HG02973 (cell line): ENCODE data around the gene TNS1.

ENCODE experiments used
- ATAC-seq: cut with Tn5 transposase; IDR thresholded peaks from one replicate; pipeline ENCODE4 v1.9.1; 2021; ENCODE audit warnings: moderate library complexity; ENCODE audit not compliant: unreplicated experiment

Gene TNS1

DNA sequence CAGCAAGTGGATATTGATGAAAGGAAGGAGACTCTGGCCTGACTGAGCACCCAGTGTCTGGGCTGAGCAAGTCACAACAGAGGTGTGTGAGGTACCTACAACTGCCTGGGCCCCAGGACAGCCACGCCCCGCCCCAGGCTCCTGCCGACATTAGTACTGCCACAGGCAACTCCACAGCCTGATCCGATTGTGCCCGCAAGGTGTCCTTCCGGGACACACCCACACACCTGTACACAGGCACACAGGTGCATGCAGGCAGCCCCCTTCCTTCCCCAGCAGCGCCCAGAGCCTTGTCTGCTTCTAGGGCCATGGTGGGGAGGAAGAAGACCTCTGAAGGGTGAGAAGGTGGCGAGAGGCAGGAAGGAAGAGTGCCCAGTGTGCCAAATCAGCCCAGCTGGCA lies 83.6 kb downstream of the TNS1 start:
- no peak for ATAC-seq

DNA sequence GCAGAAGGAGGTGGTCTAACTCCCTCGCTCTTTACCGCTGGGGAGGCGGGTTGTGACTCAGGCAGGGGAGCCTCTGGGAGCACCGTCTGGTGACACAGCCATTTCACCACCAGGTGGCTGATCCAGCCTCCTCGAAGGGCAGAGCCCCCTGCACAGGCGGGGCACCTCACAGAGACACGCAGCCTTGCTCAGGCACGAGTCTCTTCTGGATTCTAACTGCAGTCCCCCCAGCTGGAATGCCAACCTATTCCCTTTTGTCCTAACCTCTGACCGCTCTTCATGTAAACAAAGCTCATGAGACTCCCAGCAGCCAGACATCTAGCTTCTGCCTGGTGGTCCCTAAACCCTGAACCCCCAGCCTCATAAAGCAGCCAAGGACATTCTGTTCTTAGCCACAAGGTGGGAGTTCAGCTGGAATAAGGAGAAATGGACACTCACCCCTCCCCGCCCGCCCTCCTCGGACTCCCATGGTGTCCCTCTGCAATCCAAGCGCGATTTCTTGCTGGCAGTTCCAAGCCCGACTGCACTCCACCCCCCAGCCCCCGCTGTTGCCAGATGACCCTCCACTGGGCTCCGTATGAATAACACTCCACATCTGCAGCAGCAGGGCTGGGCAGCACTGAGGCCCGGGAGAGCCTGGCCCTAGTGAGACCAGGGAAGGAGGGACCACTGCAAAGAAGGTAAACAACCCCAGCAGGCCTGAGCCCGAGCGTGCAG lies 84.3 kb downstream of the TNS1 start:
- no peak for ATAC-seq

DNA sequence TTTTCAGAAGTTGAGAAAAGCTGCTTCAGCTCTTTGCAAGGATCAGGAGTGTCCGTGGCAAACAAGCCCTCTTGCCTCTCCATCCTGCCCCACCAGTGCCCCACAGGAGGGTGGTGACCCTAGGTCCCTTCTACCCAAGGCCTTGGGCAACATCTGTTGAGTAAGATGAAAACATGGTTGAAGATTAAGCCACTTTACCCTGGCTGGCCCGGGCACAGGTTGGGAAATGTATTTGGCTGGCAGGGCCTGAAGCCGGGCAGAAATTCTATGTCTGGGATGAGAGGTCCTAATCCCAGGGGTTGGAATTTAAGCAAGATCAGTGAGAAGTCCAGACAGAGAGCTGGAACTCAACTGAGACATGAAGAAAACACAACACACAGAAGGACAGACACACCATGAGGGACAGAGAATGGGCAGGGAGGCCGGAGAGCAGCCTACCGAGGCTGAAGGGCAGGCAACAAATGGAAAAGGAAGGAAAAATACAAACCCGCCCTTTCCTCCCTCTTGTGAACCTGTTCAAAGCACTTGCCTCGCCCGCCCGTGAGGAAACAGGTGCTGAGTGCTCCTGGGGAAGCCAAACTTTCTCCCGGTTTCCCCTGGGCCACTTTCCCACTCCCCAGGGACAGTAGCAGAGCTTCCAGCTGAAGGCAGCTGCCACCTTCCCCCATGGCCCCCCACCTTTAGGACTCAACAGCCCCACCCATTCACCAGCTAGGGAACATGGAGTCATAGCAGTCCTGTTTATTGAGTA lies 86.1 kb downstream of the TNS1 start:
- ATAC-seq: no peak

DNA sequence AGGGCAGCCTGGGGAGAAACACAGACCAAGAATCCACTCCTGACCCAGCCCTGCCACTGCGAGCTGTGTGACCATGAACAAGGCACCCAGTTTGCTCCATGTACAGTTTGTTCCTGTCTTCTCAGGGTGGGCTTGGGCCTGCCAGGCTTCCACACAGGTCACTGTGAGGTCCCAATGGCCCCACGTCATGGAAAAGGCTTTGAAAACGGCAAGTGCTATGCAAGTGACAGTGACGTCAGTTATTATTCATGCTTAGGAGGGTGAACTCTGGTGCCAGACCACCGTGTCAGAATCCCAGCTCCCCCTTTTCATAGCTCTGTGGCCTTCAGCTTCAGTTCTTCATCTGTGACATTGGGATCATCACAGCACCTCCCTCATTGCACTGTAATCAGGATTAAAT lies 87.1 kb downstream of the TNS1 start:
- ATAC-seq: no peak

DNA sequence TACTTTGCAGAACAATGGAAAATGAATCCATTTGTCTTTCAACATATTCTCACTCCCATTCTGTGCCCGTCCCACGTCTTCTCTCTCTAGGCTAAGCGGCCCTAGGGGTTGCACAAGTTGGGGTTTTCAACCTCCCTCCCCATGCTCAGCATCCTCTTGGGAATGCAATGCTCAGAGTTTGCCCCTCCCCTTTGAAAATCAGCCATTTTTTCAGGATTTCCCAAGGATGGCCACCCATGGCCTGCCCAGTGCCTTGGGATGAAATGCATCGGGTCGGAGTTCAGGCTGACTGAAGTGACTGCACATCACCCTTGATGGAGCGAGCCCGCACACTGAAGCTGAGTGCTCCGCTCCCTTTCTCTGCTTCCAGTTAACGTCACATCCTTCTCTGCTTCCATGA lies 87.9 kb downstream of the TNS1 start:
- no peak for ATAC-seq

DNA sequence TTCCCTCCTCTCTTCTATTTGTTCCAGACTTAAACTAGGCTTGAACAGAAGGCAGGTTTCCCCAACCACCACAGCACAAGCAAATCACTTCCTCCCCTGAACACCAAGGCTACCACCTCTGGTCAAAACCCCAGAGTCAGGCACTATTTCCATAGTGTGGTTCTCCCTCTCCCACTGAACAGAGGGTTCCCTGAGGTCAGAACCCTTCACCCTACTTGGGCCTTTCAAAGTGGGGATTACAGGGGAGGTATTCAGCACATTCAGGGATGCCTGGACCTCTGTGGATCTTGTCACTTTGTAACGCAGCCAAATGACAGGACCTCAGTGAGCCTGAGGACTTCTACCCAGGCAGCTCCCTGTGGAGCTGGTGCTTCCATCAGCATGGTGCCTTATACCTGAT lies 88.7 kb downstream of the TNS1 start:
- ATAC-seq: no peak

DNA sequence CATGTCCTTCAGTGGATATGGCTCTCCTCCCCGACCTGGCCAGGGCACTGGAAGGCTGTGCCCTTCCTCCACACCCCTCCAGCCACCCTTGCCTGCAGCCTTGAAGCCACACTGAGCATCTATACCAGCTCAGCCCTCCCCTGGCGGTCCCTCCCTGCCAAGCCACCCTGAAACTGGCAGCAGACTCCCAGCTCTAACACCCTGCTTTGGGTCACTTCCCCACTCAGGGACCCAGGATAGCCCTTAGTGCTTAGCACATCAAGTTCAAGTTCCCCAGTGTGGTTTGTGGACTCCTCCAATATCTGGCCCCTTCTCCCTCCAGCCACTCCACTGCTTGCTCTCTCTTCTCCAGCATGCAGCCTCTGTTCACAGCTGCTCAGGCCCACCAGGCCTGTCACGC lies 89.4 kb downstream of the TNS1 start:
- no peak for ATAC-seq

DNA sequence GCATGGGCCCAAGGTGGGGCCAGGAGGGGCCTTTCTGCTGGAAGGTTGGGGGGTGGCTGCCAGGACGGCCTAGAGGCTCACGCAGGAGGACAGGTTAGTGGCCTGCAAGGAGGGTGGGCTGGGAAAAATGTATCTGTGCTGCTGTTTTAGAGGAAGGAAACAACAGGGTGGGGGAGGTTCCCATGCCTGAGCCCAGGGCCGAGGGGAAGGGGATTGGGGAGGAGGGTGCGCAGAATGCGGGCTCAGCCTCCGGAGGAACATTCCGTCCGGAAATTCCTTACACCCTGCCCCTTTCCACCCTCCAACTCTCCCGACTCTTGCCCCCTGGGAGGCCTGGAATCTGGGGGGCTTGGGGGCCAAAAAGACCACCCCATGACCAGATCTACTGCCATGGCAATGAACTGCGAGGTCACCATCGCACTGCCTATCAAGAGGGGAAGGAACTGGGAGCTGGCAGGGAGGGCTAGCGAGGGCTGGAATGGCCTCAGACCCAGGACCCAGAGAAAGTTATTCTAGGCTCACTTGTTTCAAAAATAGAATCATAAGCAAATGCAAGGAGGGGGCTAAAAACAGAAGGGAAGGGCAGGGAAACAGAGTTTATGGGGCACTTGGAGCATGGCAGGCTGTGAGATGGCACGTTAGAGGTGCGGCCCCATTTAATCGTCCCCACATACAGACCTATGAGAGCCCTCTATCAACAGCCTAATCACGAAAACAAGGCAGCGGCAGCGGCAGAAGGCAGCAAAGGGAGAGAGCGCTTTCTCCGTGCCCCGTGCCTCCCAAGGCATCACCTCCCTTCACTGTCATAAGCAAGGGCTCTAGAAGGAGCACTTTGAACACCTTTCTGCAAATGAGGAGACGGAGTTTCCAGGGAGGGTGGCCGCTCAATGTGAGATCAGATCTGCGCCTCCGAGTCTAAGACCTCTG lies 90.4 kb downstream of the TNS1 start:
- no peak for ATAC-seq

- ATAC-seq: no peak
These were observed 91.3 kb downstream of the TNS1 start for GRCh38 chr2:217911283-217912097.

GRCh38 chr2:217910875-217911212 lies 92.0 kb downstream of the TNS1 start:
- no peak for ATAC-seq

- no peak for ATAC-seq
These were observed 93.5 kb downstream of the TNS1 start for GRCh38 chr2:217909156-217909820.

- no peak for ATAC-seq
These were observed 94.3 kb downstream of the TNS1 start for GRCh38 chr2:217908544-217908943.

GRCh38 chr2:217907266-217907665 lies 95.5 kb downstream of the TNS1 start:
- no peak for ATAC-seq

GRCh38 chr2:217906798-217907197 lies 96.0 kb downstream of the TNS1 start:
- ATAC-seq: no peak

GRCh38 chr2:217905896-217906295 lies 96.9 kb downstream of the TNS1 start:
- no peak for ATAC-seq

GRCh38 chr2:217905395-217905794 lies 97.4 kb downstream of the TNS1 start:
- ATAC-seq: no peak

DNA sequence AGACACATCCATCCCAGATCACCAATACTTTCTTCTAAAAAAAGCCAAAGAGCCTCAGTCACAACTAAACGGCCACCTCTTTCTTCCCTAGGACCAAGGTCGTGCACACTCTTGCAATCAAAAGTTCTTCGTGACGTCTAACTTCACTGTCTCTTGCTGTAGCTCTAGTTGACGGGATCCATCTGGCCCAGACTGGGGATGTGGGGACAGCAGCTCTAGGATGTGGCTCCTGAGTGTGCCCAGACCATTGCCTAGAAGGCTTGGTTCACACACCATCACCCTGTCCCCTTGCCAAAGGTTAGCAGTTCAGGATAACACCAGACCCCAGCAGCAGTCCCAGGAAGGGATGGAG lies 98.2 kb downstream of the TNS1 start:
- ATAC-seq: no peak

GRCh38 chr2:217903859-217904613 lies 98.8 kb downstream of the TNS1 start:
- no peak for ATAC-seq

DNA sequence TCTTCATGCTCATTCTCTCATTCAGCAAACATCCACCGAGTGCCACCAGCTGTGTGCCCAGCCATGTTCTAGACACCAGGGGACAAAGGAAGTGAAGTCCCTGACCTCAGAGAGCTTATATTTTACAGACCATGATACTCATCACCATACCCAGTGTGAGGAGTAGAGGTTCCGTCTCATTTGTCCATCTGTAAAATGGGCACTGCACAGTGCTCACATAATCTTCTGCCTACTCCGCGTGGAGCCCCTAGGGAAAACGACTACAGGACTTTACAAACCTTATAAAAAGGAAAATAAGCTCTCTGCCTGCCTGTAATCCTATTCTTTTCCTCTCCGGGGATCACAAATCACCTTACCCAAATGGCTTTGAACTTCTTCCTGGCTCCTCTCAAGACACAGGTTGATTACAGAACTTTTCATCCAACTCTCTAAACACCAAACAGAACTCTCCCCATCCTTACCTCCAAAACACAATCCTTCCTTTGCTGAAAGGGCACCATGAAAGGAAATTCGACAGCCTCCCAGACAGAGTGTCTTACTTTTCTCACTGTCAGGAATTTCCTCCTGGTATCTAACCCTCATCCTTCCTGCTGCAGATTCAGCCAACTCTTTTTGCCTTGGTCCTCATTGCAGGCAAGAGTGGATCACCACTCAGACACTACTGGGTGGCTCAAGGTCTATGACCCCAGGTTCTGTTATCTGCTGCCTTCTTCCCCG lies 99.5 kb downstream of the TNS1 start:
- ATAC-seq: no peak
